ENCODE results near the gene SLC26A8.

DNA sequence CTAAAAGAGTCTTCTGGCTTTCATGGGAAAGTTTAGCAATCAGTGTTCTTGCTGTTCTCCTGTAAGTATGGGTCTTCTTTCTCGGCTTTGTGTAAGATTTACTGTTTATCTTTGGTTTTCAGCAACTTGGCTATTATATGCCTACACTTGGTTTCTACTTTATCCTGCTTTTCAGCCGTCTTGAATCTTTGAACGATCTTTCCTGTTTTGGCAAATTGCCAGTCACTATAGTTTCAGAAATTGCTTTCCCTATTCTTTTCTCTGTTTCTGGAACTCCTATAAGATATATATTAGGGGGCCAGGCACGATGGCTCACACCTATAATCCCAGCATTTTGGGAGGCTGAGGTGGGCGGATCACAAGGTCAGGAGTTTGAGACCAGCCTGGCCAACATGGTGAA is 89.0 kb downstream of the SLC26A8 start:
- TF ChIP-seq, protein P1, sequence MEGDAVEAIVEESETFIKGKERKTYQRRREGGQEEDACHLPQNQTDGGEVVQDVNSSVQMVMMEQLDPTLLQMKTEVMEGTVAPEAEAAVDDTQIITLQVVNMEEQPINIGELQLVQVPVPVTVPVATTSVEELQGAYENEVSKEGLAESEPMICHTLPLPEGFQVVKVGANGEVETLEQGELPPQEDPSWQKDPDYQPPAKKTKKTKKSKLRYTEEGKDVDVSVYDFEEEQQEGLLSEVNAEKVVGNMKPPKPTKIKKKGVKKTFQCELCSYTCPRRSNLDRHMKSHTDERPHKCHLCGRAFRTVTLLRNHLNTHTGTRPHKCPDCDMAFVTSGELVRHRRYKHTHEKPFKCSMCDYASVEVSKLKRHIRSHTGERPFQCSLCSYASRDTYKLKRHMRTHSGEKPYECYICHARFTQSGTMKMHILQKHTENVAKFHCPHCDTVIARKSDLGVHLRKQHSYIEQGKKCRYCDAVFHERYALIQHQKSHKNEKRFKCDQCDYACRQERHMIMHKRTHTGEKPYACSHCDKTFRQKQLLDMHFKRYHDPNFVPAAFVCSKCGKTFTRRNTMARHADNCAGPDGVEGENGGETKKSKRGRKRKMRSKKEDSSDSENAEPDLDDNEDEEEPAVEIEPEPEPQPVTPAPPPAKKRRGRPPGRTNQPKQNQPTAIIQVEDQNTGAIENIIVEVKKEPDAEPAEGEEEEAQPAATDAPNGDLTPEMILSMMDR (conservative IDR thresholded peaks at IDR 0.05 in 1 of 2, IDR thresholded peaks at IDR 0.05 in 1 of 2; ENCODE audit: extremely low read depth in 1 of 2, insufficient read depth in 1 of 2, low read depth in 1 of 2, low read length in 2 of 2), result no peak
- TF ChIP-seq EZH2 (IDR thresholded peaks at IDR 0.05; ENCODE audit: borderline replicate concordance, low read length), result no peak
